ENCODE results near the gene UVSSA.
"Not testable (repeated sequence)": the region's sequence is repeated elsewhere in the genome, so short reads cannot be mapped to it uniquely, and the experiment has no call there.

The UVSSA gene

DNA sequence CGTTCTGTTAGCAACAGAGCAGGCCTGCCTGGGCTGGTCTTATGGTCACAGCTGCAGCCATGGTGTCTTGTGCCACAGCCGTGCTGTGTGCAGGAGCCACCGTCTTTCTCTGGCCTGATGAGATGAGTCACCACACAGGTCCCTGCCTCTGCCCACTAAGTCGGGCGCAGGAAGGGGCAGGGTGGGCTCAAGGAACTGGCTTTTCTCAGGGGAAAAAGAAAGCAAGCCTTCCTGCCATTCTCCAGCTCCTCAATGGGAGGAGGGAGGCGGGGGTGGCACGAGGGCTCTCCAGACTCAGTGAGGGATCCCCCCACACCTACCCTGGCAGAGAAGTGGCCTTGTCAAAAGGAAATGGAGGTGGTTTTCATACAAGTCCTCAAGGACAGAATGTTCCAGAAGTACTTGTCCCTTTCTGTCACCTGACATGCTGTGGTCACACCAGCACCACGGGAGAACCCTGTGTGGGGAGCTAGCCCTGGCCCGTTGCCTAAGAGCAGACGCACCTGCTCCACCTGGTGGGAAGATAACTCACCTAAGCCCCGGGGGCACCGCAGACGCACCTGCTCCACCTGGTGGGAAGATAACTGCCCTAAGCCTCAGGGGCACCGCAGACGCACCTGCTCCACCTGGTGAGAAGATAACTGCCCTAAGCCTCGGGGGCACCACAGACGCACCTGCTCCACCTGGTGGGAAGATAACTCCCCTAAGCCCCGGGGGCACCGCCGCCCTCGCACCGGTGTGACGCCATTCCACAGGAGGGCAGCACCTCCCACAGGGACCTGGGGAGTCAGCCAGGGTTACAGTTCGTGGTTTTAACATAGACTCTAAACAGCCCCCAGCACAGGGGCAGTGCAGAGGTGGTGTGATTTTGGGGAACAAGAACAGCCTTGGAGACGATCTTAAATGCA lies 18.5 kb downstream of the UVSSA start:
- DNase-seq = peak; percentile 89

- DNase-seq = no peak
Measured at GRCh38 chr4:1366371-1367229, 19.6 kb downstream of the UVSSA start.

GRCh38 chr4:1367230-1367935 lies 20.4 kb downstream of the UVSSA start:
- DNase-seq = no peak

DNA sequence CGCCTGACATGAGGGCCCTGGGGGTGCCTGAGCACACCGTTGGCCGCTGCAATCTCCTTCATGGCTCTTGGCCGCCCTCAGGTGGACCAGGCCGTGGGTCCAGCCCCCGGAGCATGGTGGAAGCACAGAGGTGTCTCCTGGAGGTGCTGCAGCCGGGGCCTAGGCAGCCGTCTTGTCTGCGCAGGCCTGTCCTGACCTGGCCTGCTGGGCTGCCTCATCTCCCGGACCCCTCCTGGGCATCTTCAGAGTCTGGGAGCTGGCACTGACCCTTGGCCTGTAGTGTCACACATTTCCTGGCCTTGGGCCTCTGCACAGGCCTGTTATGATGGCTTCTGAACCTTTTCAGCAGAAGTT lies 20.9 kb downstream of the UVSSA start:
- DNase-seq = no peak

GRCh38 chr4:1368421-1369090 lies 21.5 kb downstream of the UVSSA start:
- DNase-seq = no peak

DNA sequence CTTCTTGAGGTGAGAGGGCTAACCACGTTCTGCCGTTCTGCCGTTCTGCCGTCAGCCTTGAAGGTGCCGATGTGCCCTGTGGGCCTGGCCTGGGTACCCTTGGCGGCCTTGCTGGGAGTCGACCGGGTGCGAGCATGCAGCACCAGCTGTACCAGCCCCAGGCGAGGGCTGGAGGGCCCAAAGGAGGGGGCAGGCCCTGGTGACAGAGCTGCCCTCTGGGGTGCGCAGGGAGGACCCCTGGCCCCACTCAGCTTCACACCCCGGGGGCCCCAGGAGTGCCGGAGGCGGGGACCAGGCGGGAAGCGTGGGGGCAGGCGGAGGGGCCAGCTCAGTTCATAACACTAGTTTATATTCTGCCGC lies 22.1 kb downstream of the UVSSA start:
- no peak for DNase-seq

- no peak for DNase-seq
Measured at GRCh38 chr4:1369479-1370079, 22.6 kb downstream of the UVSSA start.

DNA sequence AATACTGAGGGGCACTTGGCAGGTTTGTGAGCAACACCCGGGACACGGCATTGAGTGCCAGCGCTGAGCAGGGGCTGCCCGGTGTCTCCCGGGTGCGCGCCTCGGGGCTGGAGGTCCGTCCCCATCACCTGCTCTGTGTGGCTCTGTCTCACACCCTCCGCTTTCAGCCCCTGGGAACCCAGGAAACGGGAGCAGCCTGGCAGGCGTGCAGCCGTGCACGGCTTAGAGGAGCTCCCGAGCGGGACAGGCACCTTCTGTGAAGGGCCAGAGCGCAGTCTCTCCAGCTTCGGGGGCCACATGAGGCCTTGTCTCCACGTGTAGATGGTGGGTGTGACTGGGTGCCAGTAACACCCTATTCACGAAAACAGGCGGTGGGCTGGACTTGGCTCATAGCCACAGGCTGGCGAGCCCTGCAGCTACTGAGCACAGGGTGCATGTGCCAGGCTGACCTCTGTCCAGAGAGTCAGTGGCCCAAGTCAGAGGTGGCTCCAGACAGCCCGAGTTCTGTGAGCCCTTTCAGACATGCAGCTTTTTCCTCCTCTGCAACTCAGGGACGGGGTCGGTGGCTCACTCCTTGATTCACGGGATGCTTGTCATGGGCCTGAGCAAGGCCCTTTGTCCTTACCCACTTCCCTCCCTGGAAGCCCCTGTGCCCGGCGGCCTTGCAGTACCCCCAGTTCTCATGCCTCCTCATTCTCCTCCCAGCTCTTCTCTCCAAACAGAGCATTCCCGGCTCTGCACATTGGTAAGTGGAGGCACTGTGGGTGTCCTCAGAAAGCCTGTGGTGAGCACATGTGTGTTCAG lies 23.5 kb downstream of the UVSSA start:
- no peak for DNase-seq

DNA sequence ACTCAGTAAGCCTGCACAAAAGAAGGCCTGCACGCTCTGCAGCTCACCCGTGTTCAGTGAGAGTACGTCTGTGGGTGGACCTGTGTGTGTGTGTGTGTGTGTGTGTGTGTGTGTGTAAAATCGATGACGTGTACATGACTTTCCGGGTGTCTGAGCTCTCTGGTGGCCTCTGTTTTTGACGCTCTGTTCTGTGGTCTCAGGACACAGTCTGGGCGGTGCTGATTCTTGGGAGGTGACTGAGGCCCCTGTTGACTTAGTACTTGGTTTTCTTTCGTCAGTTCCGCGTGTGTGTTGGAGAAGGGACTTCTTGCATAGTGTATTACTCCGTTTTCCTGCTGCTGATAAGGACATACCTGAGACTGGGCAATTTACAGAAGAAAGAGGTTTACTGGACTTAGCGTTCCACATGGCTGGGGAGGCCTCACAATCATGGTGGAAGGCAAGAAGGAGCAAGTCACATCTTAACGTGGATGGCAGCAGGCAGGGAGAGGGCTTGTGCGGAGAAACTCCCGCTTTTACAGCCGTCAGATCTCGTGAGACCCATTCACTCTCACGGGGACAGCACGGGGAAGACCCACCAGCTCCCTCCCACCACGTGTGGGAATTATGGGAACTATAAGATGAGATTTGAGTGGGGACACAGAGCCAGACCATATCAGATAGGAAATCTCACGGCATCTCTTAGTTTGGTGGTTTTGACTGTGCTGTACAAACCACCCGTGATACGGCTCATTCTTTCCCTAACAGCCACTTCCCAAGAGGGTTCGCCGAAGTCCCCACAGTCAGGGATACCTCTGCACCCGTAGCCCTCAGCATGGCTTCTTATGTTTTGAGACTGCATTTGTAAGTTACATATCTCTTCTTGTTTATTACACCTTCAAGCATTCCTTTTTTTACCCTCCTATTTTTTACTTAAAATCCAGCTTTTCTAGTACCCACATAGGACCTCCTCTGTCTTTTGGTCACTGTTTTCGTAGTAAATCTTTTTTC lies 24.5 kb downstream of the UVSSA start:
- no peak for DNase-seq

DNA sequence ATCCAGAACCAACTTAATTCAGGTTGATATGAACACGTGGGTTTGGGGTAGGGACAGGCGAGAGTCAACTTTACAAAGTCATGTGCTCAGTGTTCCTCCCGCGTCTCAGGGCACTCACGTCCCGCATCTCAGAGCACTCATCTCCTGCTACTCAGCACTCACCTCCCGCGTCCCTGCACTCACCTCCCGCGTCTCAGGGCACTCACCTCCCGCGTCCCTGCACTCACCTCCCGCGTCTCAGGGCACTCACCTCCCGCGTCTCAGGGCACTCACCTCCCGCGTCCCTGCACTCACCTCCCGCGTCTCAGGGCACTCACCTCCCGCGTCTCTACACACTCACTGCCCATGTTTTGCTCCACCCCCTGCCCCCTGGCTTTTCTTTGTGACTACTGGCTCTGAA lies 25.6 kb downstream of the UVSSA start:
- not testable (repeated sequence) for DNase-seq

DNA sequence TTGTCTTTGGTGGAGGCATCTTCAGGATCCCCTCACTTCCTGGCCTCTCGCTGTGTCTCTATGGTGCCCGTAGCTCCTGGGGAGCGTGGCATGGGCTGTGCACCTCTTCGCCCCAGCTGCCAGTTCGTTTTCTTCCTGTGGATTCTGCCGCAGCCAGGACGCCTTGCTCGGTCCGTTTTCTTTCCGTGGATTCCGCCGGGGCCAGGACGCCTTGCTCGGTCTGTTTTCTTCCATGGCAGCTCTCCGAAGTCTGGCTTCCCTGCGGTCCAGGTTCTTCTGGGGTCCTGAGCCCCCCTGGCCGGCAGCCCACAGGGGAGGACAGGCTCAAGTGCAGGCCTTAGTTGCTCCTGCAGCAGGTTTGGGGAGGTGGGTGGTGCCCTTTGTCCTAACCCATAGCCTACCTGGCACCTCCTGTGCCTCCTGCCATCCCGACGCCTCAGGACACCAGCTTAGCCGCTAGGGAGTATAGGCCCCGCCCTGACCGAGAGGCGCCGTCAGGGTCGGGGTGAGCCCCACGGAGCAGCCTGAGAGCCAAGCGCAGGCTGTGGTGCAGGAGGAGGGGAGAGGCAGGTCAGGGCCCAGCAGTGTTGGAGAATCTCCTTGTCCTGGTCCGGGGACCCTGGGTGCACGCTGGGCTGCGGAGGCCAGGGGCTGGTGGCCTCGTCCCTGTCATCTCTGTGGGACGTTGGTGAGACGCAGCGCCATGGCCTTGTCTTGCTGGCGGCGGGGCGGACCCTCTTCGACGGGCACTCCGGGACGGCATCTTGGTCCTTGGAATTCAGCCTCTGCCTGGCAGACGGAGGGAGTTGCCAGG lies 27.1 kb downstream of the UVSSA start:
- DNase-seq = no peak

GRCh38 chr4:1374706-1375045 lies 27.7 kb downstream of the UVSSA start:
- no peak for DNase-seq

- DNase-seq = no peak
Measured at GRCh38 chr4:1375051-1375721, 28.2 kb downstream of the UVSSA start.

DNA sequence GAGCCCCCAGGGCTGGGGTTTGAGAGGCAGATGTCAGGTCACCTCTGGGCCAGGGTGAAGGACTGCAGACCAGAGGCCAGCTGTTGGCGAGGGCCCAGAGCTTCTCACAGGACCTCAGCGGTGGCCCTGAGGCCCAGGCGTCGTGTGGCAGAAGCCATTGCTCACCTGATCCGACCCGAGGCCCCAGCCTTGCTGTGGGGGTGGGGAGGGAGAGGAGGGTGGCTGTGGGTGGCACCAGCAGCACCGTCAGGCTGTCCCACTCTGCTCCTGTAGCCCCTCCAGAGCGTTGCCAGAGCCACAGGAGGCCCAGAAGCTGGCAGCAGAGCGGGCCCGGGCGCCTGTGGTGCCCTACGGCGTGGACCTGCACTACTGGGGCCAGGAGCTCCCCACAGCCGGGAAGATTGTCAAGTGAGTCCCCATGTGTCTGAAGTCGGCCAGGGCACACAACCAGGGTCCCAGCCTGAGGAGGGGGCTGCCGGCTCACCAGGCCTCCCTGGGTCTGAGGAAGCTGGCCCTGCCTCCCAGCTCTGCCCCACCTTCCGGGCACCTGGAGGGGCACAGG lies 28.8 kb downstream of the UVSSA start:
- DNase-seq = no peak

DNA sequence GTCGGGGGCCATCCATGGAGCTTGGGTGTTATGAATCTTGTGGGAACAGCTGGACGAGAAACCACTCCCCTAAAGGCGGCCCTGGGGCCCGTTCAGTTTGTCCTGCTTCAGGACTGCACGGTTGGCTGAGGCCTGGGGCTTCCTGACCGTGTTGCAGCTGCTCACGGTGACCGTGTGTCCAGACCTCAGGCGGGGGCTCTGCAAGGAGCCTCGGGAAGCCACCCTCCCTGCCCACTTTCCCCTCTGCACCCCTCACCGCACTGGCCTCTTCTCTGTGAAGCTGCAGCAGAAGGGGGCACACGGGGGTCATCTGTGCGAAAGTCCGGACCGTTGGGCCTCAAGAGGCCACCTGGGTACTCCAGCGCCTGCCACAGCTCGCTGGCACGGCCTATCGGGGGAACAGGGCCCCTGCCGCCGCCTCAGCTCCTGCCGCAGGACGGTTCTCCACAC lies 29.4 kb downstream of the UVSSA start:
- no peak for DNase-seq

GRCh38 chr4:1376841-1377605 lies 30.0 kb downstream of the UVSSA start:
- DNase-seq = no peak

DNA sequence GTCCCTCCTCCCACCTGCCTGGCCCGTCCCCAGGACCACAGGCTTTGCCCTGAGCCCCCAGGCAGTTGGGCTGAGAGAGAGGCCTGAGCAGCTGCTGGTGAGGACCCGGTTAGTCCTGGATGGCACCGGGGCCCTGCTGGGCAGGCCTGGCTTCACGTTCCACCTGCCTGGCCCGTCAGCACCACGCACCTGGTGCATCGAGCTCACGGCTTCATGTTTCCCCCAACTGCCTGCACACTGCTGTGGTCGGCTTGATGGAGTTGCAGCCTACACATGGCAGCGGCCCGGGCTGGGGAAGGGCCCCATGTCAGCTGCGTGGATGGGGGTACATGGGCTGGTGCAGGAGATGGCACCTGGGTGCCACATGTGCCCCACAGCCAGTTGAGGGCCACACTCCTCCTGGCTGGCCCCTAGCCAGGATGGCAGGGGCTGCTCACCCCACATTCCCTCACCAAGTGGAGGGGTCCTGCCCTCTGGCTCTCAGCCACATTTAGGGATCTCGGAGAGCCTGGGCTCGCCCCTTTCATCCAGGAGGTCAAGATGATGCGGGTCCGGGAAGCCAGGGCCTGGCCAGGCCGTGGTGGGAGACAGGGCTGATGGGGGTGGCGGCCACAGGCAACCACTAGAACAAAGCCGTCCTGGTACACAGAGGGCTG lies 30.7 kb downstream of the UVSSA start:
- DNase-seq = no peak
